T-cell (primary cell): ENCODE measurements around the gene CEACAM19. TPM values are rescaled to one million over a fixed set of nuclear protein-coding genes. Genes with fewer than 3 reads are reported as not detected.
"Not testable (repeated sequence)": the region's sequence is repeated elsewhere in the genome, so short reads cannot be mapped to it uniquely, and the experiment has no call there.

Experiments
- ATAC-seq, 4 experiments: fragments of 200-7000 bp in 3 of 4; fragments of 150-1000 bp in 1 of 4; cut with Tn5 transposase; replicated peaks in 1 of 4; 1 replicate in 3 of 4; 2 replicates in 1 of 4; pipeline ENCODE4 v1.10.0; 2021; ENCODE audit warnings: moderate library complexity in 3 of 4, mild to moderate bottlenecking in 2 of 4, moderate number of reproducible peaks in 1 of 4
- CTCF ChIA-PET, 2 donors: fragments of 300-600 bp; sonication (Branson Sonifier 250); formaldehyde crosslinking; loops; one replicate each; lab custom pipeline; 2022; ENCODE audit warnings: antibody characterized with exemption in 2 of 2; lab: Charles Lee
- POLR2A ChIA-PET, 2 donors: fragments of 300-600 bp; sonication (Branson Sonifier 250); formaldehyde crosslinking; loops; one replicate each; lab custom pipeline; 2022; ENCODE audit warnings: antibody characterized with exemption in 2 of 2; lab: Charles Lee
- DNase-seq, 35 experiments: peaks; one replicate each; pipeline versions ENCODE4 v3.0.0 to v3.0.0-alpha.2; 2013 to 2023
- H3K27ac ChIP-seq: one replicate; pipeline ENCODE4 v1.5.1; 2013; ENCODE audit warnings: low read length
- H3K27me3 ChIP-seq, 2 experiments: replicated peaks in 1 of 2; 1 replicate in 1 of 2; 2 replicates in 1 of 2; pipeline versions ENCODE4 v1.6.1 to v1.7.0; 2013; ENCODE audit warnings: low read length in 1 of 2, mixed read lengths in 1 of 2; ENCODE audit not compliant: control insufficient read depth in 2 of 2, insufficient read depth in 2 of 2; ENCODE audit errors: extremely low read depth in 1 of 2
- H3K36me3 ChIP-seq, 2 donors: 1 replicate in 1 of 2; 2 replicates in 1 of 2; pipeline versions ENCODE4 v1.6.1 to v1.7.0; 2013; ENCODE audit warnings: low read length in 1 of 2; ENCODE audit not compliant: control insufficient read depth in 2 of 2, insufficient read depth in 1 of 2; ENCODE audit errors: extremely low read depth in 1 of 2
- H3K4me1 ChIP-seq, 2 experiments: 1 replicate in 1 of 2; 2 replicates in 1 of 2; pipeline versions ENCODE4 v1.6.1 to v1.7.0; 2013; ENCODE audit warnings: low read length in 2 of 2, mixed read lengths in 1 of 2; ENCODE audit not compliant: insufficient read depth in 2 of 2, control insufficient read depth in 1 of 2; ENCODE audit errors: extremely low read depth in 1 of 2
- H3K4me3 ChIP-seq, 2 donors: 1 replicate in 1 of 2; 2 replicates in 1 of 2; pipeline versions ENCODE4 v1.5.1 to v1.7.0; 2013; ENCODE audit warnings: mild to moderate bottlenecking in 2 of 2, low read length in 1 of 2, moderate library complexity in 1 of 2; ENCODE audit not compliant: control insufficient read depth in 1 of 2; ENCODE audit errors: extremely low read depth in 1 of 2
- H3K9me3 ChIP-seq: 2 replicates; pipeline ENCODE4 v1.7.0; 2013
- H3K27ac Mint-ChIP-seq, 2 donors: one replicate each; pipeline ENCODE4 v1.8.0; 2020 to 2021; ENCODE audit warnings: mild to moderate bottlenecking in 2 of 2, mixed read lengths in 2 of 2
- H3K27me3 Mint-ChIP-seq, 2 donors: one replicate each; pipeline ENCODE4 v1.8.0; 2021 to 2022; ENCODE audit warnings: mixed read lengths in 2 of 2
- H3K36me3 Mint-ChIP-seq: one replicate; pipeline ENCODE4 v1.8.0; 2021; ENCODE audit warnings: mixed read lengths
- H3K4me1 Mint-ChIP-seq, 3 donors: one replicate each; pipeline ENCODE4 v1.8.0; 2020 to 2022; ENCODE audit warnings: mixed read lengths in 3 of 3, mild to moderate bottlenecking in 1 of 3
- H3K4me3 Mint-ChIP-seq, 3 donors: one replicate each; pipeline ENCODE4 v1.8.0; 2020 to 2022; ENCODE audit warnings: mild to moderate bottlenecking in 3 of 3, mixed read lengths in 3 of 3, moderate library complexity in 3 of 3
- H3K9me3 Mint-ChIP-seq, 3 donors: one replicate each; pipeline ENCODE4 v1.8.0; 2020 to 2022; ENCODE audit warnings: mixed read lengths in 3 of 3
- WGBS: methylation state at CpG from one replicate; pipeline ENCODE4 v1.1.5; 2013; ENCODE audit warnings: missing lambda C conversion rate; ENCODE audit not compliant: insufficient coverage; 5-methylcytosine and 5-hydroxymethylcytosine counted together
- total RNA-seq, 35 experiments: library from RNA in 6 of 35; stranded (reverse) in 6 of 35; fragments of 120-200 nt in 1 of 35; gene quantifications; one replicate each; pipeline versions ENCODE4 v1.2.1 to v1.2.4 and lab custom pipeline; 2013 to 2026

Gene CEACAM19
- total RNA-seq, 5 donors from 2014 or later (not counting 1 experiment from before 2014, with no cell fraction given), result 0.57 to 2.7 (median 1.0) TPM

DNA sequence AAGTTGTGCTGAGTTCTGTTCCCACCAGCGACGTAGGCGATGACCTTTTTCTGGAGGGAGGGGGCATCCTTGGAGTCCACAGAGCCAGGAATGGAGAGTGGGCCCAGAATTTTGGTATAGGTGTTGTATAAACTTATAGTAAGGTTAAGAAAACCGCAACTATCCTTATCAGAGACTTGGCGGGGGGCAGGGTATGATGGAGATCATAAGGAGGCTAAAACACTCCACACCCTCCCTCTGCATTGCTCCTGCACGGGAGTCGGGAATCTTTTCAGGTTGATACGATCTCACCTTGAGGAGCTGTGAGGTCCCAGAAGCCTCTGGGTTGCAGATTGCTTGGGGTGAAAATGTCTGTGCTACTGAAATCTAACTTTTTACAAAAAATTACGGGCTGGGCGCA, 6.3 kb upstream of the CEACAM19 start:
- DNase-seq, result no peak
- WGBS, result 97% methylated on average over 4 of the region's 10 CpGs
- Histone ChIP-seq H3K36me3 (no peaks in the 10 kb centered on the region), H3K9me3 (no peaks in the 10 kb centered on the region), H3K27ac (no peak overlapping the region), H3K4me1 (no peaks in the 10 kb centered on the region), H3K4me3 (no peak overlapping the region), H3K27me3 (peaks cover 0 to 14% of the 10 kb centered on the region in 2 experiments)
- no peaks in the 10 kb centered on the region for H3K9me3 Mint-ChIP-seq
- no peaks in the 10 kb centered on the region for H3K27me3 Mint-ChIP-seq
- ChIA-PET POLR2A (no interaction called here), CTCF (no interaction called here)
- ATAC-seq, result no peak
- no peak overlapping the region for H3K27ac Mint-ChIP-seq
- no peak overlapping the region for H3K4me3 Mint-ChIP-seq
- H3K36me3 Mint-ChIP-seq, result no peaks in the 10 kb centered on the region
- H3K4me1 Mint-ChIP-seq, result no peaks in the 10 kb centered on the region

DNA sequence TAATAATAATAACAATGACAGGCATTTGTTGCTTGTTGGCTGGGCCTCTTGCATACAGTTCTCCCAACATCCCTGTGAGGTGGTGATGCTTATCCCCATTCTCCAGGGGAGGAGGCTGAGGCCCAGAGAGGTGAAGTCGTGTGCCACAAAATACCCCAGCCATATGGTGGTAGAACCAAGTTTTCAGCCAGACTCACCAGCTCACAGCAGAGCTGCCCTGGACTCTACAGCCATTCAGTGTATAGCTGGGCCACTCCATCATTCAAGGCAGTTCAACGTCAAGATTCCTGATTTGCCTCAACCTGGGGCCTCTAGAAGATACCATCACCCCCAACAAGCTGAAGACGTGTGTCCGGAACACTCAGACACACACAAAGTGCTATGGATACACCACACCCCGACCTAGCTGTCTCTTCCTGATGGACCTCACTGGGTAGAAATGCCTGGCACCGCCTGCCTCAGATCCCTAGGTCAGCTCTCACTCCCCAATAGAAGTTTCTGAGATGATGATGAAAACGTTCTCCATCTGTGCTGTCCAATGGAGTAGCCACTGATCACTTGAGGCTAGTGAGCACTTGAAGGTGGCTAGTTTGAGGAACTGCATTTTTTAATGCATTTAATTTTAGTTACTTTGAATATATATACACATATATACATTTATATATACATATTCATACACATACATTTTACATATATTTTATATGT, 4.3 kb upstream of the CEACAM19 start:
- Mint-ChIP-seq H3K9me3 (no peaks in the 10 kb centered on the region), H3K36me3 (no peaks in the 10 kb centered on the region), H3K4me1 (no peaks in the 10 kb centered on the region), H3K27ac (no peak overlapping the region), H3K4me3 (no peak overlapping the region), H3K27me3 (no peaks in the 10 kb centered on the region)
- DNase-seq (no peak), ATAC-seq (no peak)
- H3K36me3 ChIP-seq, result no peaks in the 10 kb centered on the region
- ChIA-PET CTCF (no interaction called here), POLR2A (no interaction called here)
- H3K27ac ChIP-seq, result no peak overlapping the region
- H3K27me3 ChIP-seq, result peaks cover 0 to 11% of the 10 kb centered on the region in 2 experiments
- no peaks in the 10 kb centered on the region for H3K9me3 ChIP-seq
- H3K4me3 ChIP-seq, result no peak overlapping the region
- WGBS, result no CpG with 5 or more reads among the region's 7 CpGs
- no peaks in the 10 kb centered on the region for H3K4me1 ChIP-seq

- 100% methylated on average over 2 of the region's 2 CpGs for WGBS
- Histone ChIP-seq H3K27ac (no peak overlapping the region), H3K4me1 (no peaks in the 10 kb centered on the region), H3K9me3 (no peaks in the 10 kb centered on the region), H3K4me3 (no peak overlapping the region), H3K36me3 (no peaks in the 10 kb centered on the region), H3K27me3 (peaks cover 0 to 17% of the 10 kb centered on the region in 2 experiments)
- Mint-ChIP-seq H3K27ac (no peak overlapping the region), H3K9me3 (no peaks in the 10 kb centered on the region), H3K4me3 (no peak overlapping the region), H3K4me1 (no peaks in the 10 kb centered on the region), H3K27me3 (no peaks in the 10 kb centered on the region), H3K36me3 (no peaks in the 10 kb centered on the region)
- ChIA-PET POLR2A (no interaction called here), CTCF (interaction anchor here in 1 of 2 donors (0.6 kb wide), 1 partner anchor 24 kb away, joined by 3 read pairs; no protein-coding TSS in a partner anchor)
- no peak for DNase-seq
- no peak for ATAC-seq
Measured at GRCh38 chr19:44668985-44669764, 2.1 kb upstream of the CEACAM19 start.

GRCh38 chr19:44670027-44670426, 1.3 kb upstream of the CEACAM19 start:
- CTCF ChIA-PET, H3K9me3 ChIP-seq, H3K36me3 ChIP-seq, H3K27ac Mint-ChIP-seq, POLR2A ChIA-PET, H3K4me3 Mint-ChIP-seq, H3K36me3 Mint-ChIP-seq, H3K9me3 Mint-ChIP-seq, H3K4me1 Mint-ChIP-seq, H3K27ac ChIP-seq, ATAC-seq, H3K4me1 ChIP-seq, H3K4me3 ChIP-seq, H3K27me3 Mint-ChIP-seq, DNase-seq: not testable (repeated sequence)
- 100% methylated on average over 2 of the region's 2 CpGs for WGBS
- peaks cover 0 to 17% of the 10 kb centered on the region in 2 experiments for H3K27me3 ChIP-seq

DNA sequence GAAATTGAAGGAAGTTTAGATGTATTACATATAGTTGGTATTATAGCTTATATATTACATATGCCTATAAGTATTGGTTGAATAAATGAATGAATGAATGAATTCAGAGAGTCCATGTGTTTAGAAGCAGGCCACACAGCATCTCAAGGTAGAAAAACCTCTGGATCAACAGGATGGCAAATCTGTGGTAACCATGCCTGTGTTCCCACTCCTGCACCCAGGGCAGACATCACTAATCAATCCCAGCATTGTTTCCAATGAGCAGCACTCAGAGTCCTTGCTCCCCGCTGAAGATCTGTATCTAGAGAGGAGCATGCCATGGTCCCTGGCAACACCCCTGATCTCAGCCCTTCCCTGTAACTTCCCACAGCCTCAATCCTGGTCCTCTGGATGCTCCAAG, 944 bp downstream of the CEACAM19 start:
- H3K9me3 Mint-ChIP-seq, result no peaks in the 10 kb centered on the region
- CTCF ChIA-PET, result no interaction called here
- POLR2A ChIA-PET, result interaction anchor here in 1 of 2 donors (0.6 kb wide), 1 partner anchor 9 kb away, joined by 3 read pairs; no protein-coding TSS in a partner anchor
- no peak overlapping the region for H3K27ac Mint-ChIP-seq
- Histone ChIP-seq H3K27me3 (peaks cover 0 to 24% of the 10 kb centered on the region in 2 experiments), H3K9me3 (no peaks in the 10 kb centered on the region), H3K4me3 (no peak overlapping the region), H3K27ac (no peak overlapping the region), H3K4me1 (no peaks in the 10 kb centered on the region), H3K36me3 (no peaks in the 10 kb centered on the region)
- no peak for ATAC-seq
- no peaks in the 10 kb centered on the region for H3K4me1 Mint-ChIP-seq
- 89% methylated on average over 1 of the region's 1 CpG for WGBS
- H3K36me3 Mint-ChIP-seq, result no peaks in the 10 kb centered on the region
- DNase-seq, result no peak
- no peak overlapping the region for H3K4me3 Mint-ChIP-seq
- H3K27me3 Mint-ChIP-seq, result peaks cover 0 to 2% of the 10 kb centered on the region in 2 donors

- Mint-ChIP-seq H3K27ac (no peak overlapping the region), H3K4me1 (no peaks in the 10 kb centered on the region), H3K27me3 (peaks cover 0 to 2% of the 10 kb centered on the region in 2 donors), H3K36me3 (no peaks in the 10 kb centered on the region), H3K4me3 (no peak overlapping the region), H3K9me3 (no peaks in the 10 kb centered on the region)
- peaks cover 0 to 24% of the 10 kb centered on the region in 2 experiments for H3K27me3 ChIP-seq
- no peak overlapping the region for H3K4me3 ChIP-seq
- DNase-seq (no peak), ATAC-seq (no peak)
- H3K27ac ChIP-seq, result no peak overlapping the region
- POLR2A ChIA-PET, result no interaction called here
- no peaks in the 10 kb centered on the region for H3K9me3 ChIP-seq
- no peaks in the 10 kb centered on the region for H3K4me1 ChIP-seq
- WGBS, result no CpG with 5 or more reads among the region's 4 CpGs
- no peaks in the 10 kb centered on the region for H3K36me3 ChIP-seq
- CTCF ChIA-PET, result no interaction called here
Measured at GRCh38 chr19:44673510-44673909, 2.2 kb downstream of the CEACAM19 start.
